IMR-90 (cell line): Measurements from ENCODE around the gene CCNA1. TPM values are rescaled to one million over a fixed set of nuclear protein-coding genes. Genes with fewer than 3 reads are reported as not detected.

Experiments
- ATAC-seq: fragments of 200-7000 bp; cut with Tn5 transposase; 2 replicates; pipeline ENCODE4 v1.9.1; 2020; ENCODE audit warnings: low read depth, mild to moderate bottlenecking, moderate library complexity
- BruUV-seq: library from RNA; stranded (reverse); fragments of 400-500 nt; replicated peaks from 2 replicates; lab custom pipeline; 2021; lab: Mats Ljungman, UMichigan
- CTCF ChIA-PET: fragments of 300-600 bp; formaldehyde crosslinking; extraction: SDS; loops from one replicate; lab custom pipeline; 2021; ENCODE audit warnings: antibody characterized with exemption; lab: Yijun Ruan, JAX
- POLR2A ChIA-PET: fragments of 300-600 bp; sonication (Branson Sonifier 250); formaldehyde crosslinking; loops from one replicate; lab custom pipeline; 2022; ENCODE audit warnings: antibody characterized with exemption; ENCODE audit not compliant: unreplicated experiment; lab: Charles Lee
- DNase-seq: peaks from one replicate; pipeline ENCODE4 v3.0.0; 2013
- H2AFZ ChIP-seq: replicated peaks from 2 replicates; pipeline ENCODE3; 2013; ENCODE audit warnings: low read length, mild to moderate bottlenecking; ENCODE audit not compliant: poor library complexity
- H2AK5ac ChIP-seq: 2 replicates; pipeline ENCODE4 v1.6.1; 2013; ENCODE audit warnings: low read depth, low read length, inconsistent platforms
- H2AK9ac ChIP-seq: replicated peaks from 2 replicates; pipeline ENCODE3; 2013; ENCODE audit warnings: mild to moderate bottlenecking, low read depth, low read length, moderate library complexity; ENCODE audit not compliant: poor library complexity
- H2BK120ac ChIP-seq: 2 replicates; pipeline ENCODE4 v1.6.1; 2013; ENCODE audit warnings: low read depth, low read length, inconsistent platforms
- H2BK15ac ChIP-seq: 3 replicates; pipeline ENCODE4 v1.6.1; 2013; ENCODE audit warnings: low read depth, low read length, inconsistent platforms
- H2BK20ac ChIP-seq: 2 replicates; pipeline ENCODE4 v1.6.1; 2013; ENCODE audit warnings: low read depth, mild to moderate bottlenecking, inconsistent platforms, low read length, moderate library complexity
- H2BK5ac ChIP-seq: 2 replicates; pipeline ENCODE4 v1.6.1; 2013; ENCODE audit warnings: mild to moderate bottlenecking, low read depth, low read length, inconsistent platforms; ENCODE audit not compliant: poor library complexity, severe bottlenecking
- H3K14ac ChIP-seq: replicated peaks from 2 replicates; pipeline ENCODE4 v1.6.1; 2013; ENCODE audit warnings: low read depth, low read length, inconsistent platforms
- H3K18ac ChIP-seq: 2 replicates; pipeline ENCODE4 v1.6.1; 2013; ENCODE audit warnings: low read depth, low read length, control low read depth
- H3K23ac ChIP-seq: 2 replicates; pipeline ENCODE4 v1.6.1; 2013; ENCODE audit warnings: low read depth, low read length, inconsistent platforms
- H3K27ac ChIP-seq: 2 replicates; pipeline ENCODE4 v1.5.1; 2013; ENCODE audit warnings: mild to moderate bottlenecking, control low read depth, low read length; ENCODE audit not compliant: insufficient read depth
- H3K27me3 ChIP-seq: 2 replicates; pipeline ENCODE4 v1.6.1; 2013; ENCODE audit warnings: low read length; ENCODE audit not compliant: control insufficient read depth, insufficient read depth
- H3K36me3 ChIP-seq: 2 replicates; pipeline ENCODE4 v1.6.1; 2013; ENCODE audit warnings: low read length, mixed read lengths; ENCODE audit not compliant: control insufficient read depth, insufficient read depth
- H3K4ac ChIP-seq: 2 replicates; pipeline ENCODE4 v1.6.1; 2013; ENCODE audit warnings: low read depth, low read length, inconsistent platforms
- H3K4me1 ChIP-seq: 2 replicates; pipeline ENCODE4 v1.6.1; 2013; ENCODE audit warnings: low read length, mixed read lengths; ENCODE audit not compliant: control insufficient read depth, insufficient read depth
- H3K4me2 ChIP-seq: 2 replicates; pipeline ENCODE4 v1.6.1; 2013; ENCODE audit warnings: low read depth, mild to moderate bottlenecking, control low read depth, low read length, moderate library complexity
- H3K4me3 ChIP-seq: 2 replicates; pipeline ENCODE4 v1.5.1; 2013; ENCODE audit warnings: low read depth, mild to moderate bottlenecking, control low read depth, low read length, moderate library complexity; ENCODE audit not compliant: insufficient read depth
- H3K56ac ChIP-seq: 2 replicates; pipeline ENCODE4 v1.6.1; 2013; ENCODE audit warnings: low read length, inconsistent platforms; ENCODE audit not compliant: insufficient read depth; ENCODE audit errors: extremely low read depth
- H3K79me1 ChIP-seq, 2 experiments: 2 replicates each; pipeline ENCODE4 v1.6.1; 2013; ENCODE audit warnings: low read length in 2 of 2, inconsistent platforms in 1 of 2, low read depth in 1 of 2
- H3K9ac ChIP-seq: 2 replicates; pipeline ENCODE4 v1.6.1; 2013; ENCODE audit warnings: low read depth, low read length, control low read depth
- H3K9me1 ChIP-seq: 2 replicates; pipeline ENCODE4 v1.6.1; 2013; ENCODE audit warnings: low read length, inconsistent platforms; ENCODE audit not compliant: insufficient read depth
- H3K9me3 ChIP-seq: 2 replicates; pipeline ENCODE4 v1.6.1; 2013; ENCODE audit warnings: low read length; ENCODE audit not compliant: control insufficient read depth, insufficient read depth
- H4K20me1 ChIP-seq: 2 replicates; pipeline ENCODE4 v1.6.1; 2013; ENCODE audit warnings: low read length, inconsistent platforms; ENCODE audit not compliant: insufficient read depth
- H4K5ac ChIP-seq: 2 replicates; pipeline ENCODE4 v1.6.1; 2013; ENCODE audit warnings: mild to moderate bottlenecking, low read depth, low read length, control low read depth
- H4K8ac ChIP-seq, 2 experiments: 2 replicates each; pipeline ENCODE4 v1.6.1; 2013; ENCODE audit warnings: low read depth in 2 of 2, low read length in 2 of 2, control low read depth in 1 of 2, inconsistent platforms in 1 of 2
- H4K91ac ChIP-seq: 2 replicates; pipeline ENCODE4 v1.6.1; 2013; ENCODE audit warnings: low read depth, low read length, inconsistent platforms; ENCODE audit not compliant: insufficient read depth
- CHD1 ChIP-seq: IDR thresholded peaks from 2 replicates; pipeline ENCODE4 v1.6.1; 2012; ENCODE audit warnings: low read depth, low read length, improper control_type of control experiment
- FOS ChIP-seq: fragments of 150-350 bp; IDR thresholded peaks from 2 replicates; pipeline ENCODE4 v1.6.1; 2016; ENCODE audit warnings: low read depth, low read length
- POLR2A ChIP-seq: IDR thresholded peaks from 2 replicates; pipeline ENCODE4 v1.6.1; 2012; ENCODE audit warnings: mild to moderate bottlenecking, low read depth, low read length
- WGBS, 2 experiments: methylation state at CpG; one replicate each; pipeline versions ENCODE4 v1.1.5 to v1.1.7; 2013; ENCODE audit warnings: missing lambda C conversion rate in 2 of 2; ENCODE audit not compliant: insufficient read length in 1 of 2; ENCODE audit errors: extremely low coverage in 2 of 2; 5-methylcytosine and 5-hydroxymethylcytosine counted together
- dilution Hi-C: fragments of 300-500 bp; cut with HindIII; formaldehyde crosslinking; loops from one replicate; pipeline ENCODE4 v1.14.3; 2018; ENCODE audit warnings: low sequenced_read_pairs; ENCODE audit not compliant: unreplicated experiment
- in situ Hi-C: fragments of 300-500 bp; cut with MboI; formaldehyde crosslinking; loops from 3 replicates; pipeline ENCODE4 v1.14.3; 2019; ENCODE audit warnings: low sequenced_read_pairs, inconsistent platforms, mixed read lengths
- intact Hi-C: fragments of 100-400 bp; cut with micrococcal nuclease; formaldehyde crosslinking; loops from 2 replicates; pipeline ENCODE4 v1.10.0; 2022
- polyA plus RNA-seq, 3 experiments: library from polyadenylated mRNA; depleted of rRNA; stranded (reverse); fragments of >200 nt; gene quantifications; 2 replicates each; pipeline ENCODE4 v1.2.3, GENCODE V29; 2012; ENCODE audit warnings: low replicate concordance in 1 of 3
- total RNA-seq: library from RNA; depleted of rRNA; stranded (reverse); fragments of >200 nt; gene quantifications from 2 replicates; pipeline ENCODE4 v1.2.3, GENCODE V29; 2012

CCNA1 gene
- total and polyA plus RNA-seq, 2 of the 4 experiments (the other 2 are of a cell fraction): 0.07 TPM; not detected in 1

- H3K4me1 ChIP-seq: no peaks in the 10 kb centered on the region
- H3K27me3 ChIP-seq: peaks cover 21% of the 10 kb centered on the region
- in situ Hi-C loops: no loop called here
- H3K36me3 ChIP-seq: no peaks in the 10 kb centered on the region
- dilution Hi-C loops: no loop called here
- H2BK20ac ChIP-seq: no peak overlapping the region
- ATAC-seq (no peak), DNase-seq (no peak)
- H2AK5ac ChIP-seq: no peak overlapping the region
- ChIA-PET CTCF (no interaction called here), POLR2A (no interaction called here)
- no peak overlapping the region for H3K4me2 ChIP-seq
- no peak overlapping the region for H3K23ac ChIP-seq
- no peaks in the 10 kb centered on the region for H3K79me1 ChIP-seq
- no peak overlapping the region for H4K8ac ChIP-seq
- H2BK15ac ChIP-seq: no peak overlapping the region
- no peaks in the 10 kb centered on the region for H3K9me3 ChIP-seq
- H2AK9ac ChIP-seq: no peak overlapping the region
- H3K14ac ChIP-seq: no peak overlapping the region
- no peak overlapping the region for H2BK120ac ChIP-seq
- no peak overlapping the region for H3K56ac ChIP-seq
- no CpG with 5 or more reads among the region's 4 CpGs for WGBS, 2 experiments
- BruUV-seq: no TSS peak
- no peak overlapping the region for H4K5ac ChIP-seq
- no peak overlapping the region for H4K91ac ChIP-seq
- H3K27ac ChIP-seq: no peak overlapping the region
- no peak overlapping the region for H3K18ac ChIP-seq
- H3K9ac ChIP-seq: no peak overlapping the region
- H3K4me3 ChIP-seq: no peak overlapping the region
- TF ChIP-seq POLR2A (no peak), FOS (no peak), CHD1 (no peak)
- no peak overlapping the region for H3K4ac ChIP-seq
- no peaks in the 10 kb centered on the region for H3K9me1 ChIP-seq
- no peak overlapping the region for H2AFZ ChIP-seq
- intact Hi-C loops: no loop called here
- H2BK5ac ChIP-seq: no peak overlapping the region
- H4K20me1 ChIP-seq: no peaks in the 10 kb centered on the region
Measured at GRCh38 chr13:36436811-36437210, 4.5 kb downstream of the CCNA1 start.
